RWPE2 (cell line): ENCODE results near the gene KBTBD6.

ENCODE experiments used
- ATAC-seq: fragments of 200-7000 bp; cut with Tn5 transposase; 3 replicates; pipeline ENCODE4 v1.9.1; 2021; ENCODE audit warnings: low read depth
- DNase-seq: peaks from one replicate; pipeline ENCODE4 v3.0.0-alpha.2; 2020; ENCODE audit warnings: low spot score
- H3K27ac ChIP-seq: fragments of 450-650 bp; 2 replicates; pipeline ENCODE4 v1.5.1; 2017; ENCODE audit warnings: mild to moderate bottlenecking; ENCODE audit not compliant: poor library complexity, severe bottlenecking
- H3K27me3 ChIP-seq: fragments of 250-450 bp; sonication (Bioruptor Pico); 2 replicates; pipeline ENCODE4 v1.5.1; 2021; ENCODE audit warnings: mild to moderate bottlenecking, moderate library complexity; ENCODE audit not compliant: insufficient read depth, poor library complexity, severe bottlenecking
- H3K36me3 ChIP-seq: fragments of 250-450 bp; sonication (Bioruptor Pico); 2 replicates; pipeline ENCODE4 v1.5.1; 2020; ENCODE audit warnings: low read depth, mild to moderate bottlenecking, moderate library complexity
- H3K4me1 ChIP-seq: fragments of 250-450 bp; sonication (Bioruptor Pico); 2 replicates; pipeline ENCODE4 v1.5.1; 2021; ENCODE audit warnings: mild to moderate bottlenecking, moderate library complexity; ENCODE audit not compliant: insufficient read depth, poor library complexity, severe bottlenecking
- H3K4me3 ChIP-seq: fragments of 250-450 bp; sonication (Bioruptor Pico); 2 replicates; pipeline ENCODE4 v1.5.1; 2021; ENCODE audit warnings: mild to moderate bottlenecking, moderate library complexity; ENCODE audit not compliant: severe bottlenecking
- H3K9me3 ChIP-seq: fragments of 250-450 bp; sonication (Bioruptor Pico); 2 replicates; pipeline ENCODE4 v1.5.1; 2021; ENCODE audit warnings: mild to moderate bottlenecking, moderate library complexity; ENCODE audit not compliant: severe bottlenecking
- TF ChIP-seq, protein P1 (sequence below): fragments of 450-650 bp; IDR thresholded peaks from one replicate; pipeline ENCODE4 v1.5.1; 2017; ENCODE audit warnings: mild to moderate bottlenecking, moderate library complexity; ENCODE audit not compliant: poor library complexity, severe bottlenecking

KBTBD6 gene

DNA sequence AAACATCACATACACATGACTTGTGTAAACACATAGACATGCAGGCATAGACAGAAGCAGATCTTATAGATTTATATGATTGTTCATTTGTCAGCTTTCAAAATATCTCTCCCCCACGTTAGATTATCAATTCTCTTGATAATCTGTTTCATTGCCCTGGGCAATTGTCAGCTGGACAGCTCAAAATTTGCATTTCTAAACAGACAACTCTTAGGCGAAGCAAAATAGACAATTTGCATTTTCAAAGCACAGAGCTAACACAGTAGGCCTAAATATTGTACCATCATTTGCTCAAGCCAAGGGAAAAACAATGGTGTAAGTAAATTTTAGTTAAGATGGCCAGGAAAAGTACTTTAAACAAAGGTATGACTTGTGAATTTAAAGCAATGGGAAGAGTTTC lies 24.0 kb upstream of the KBTBD6 start:
- ATAC-seq: no peak
- H3K9me3 ChIP-seq: peaks cover 3% of the 10 kb centered on the region
- H3K27me3 ChIP-seq: no peaks in the 10 kb centered on the region
- H3K4me3 ChIP-seq: no peak overlapping the region
- H3K4me1 ChIP-seq: no peaks in the 10 kb centered on the region
- H3K36me3 ChIP-seq: no peaks in the 10 kb centered on the region
- no peak overlapping the region for H3K27ac ChIP-seq
- TF ChIP-seq, protein P1, sequence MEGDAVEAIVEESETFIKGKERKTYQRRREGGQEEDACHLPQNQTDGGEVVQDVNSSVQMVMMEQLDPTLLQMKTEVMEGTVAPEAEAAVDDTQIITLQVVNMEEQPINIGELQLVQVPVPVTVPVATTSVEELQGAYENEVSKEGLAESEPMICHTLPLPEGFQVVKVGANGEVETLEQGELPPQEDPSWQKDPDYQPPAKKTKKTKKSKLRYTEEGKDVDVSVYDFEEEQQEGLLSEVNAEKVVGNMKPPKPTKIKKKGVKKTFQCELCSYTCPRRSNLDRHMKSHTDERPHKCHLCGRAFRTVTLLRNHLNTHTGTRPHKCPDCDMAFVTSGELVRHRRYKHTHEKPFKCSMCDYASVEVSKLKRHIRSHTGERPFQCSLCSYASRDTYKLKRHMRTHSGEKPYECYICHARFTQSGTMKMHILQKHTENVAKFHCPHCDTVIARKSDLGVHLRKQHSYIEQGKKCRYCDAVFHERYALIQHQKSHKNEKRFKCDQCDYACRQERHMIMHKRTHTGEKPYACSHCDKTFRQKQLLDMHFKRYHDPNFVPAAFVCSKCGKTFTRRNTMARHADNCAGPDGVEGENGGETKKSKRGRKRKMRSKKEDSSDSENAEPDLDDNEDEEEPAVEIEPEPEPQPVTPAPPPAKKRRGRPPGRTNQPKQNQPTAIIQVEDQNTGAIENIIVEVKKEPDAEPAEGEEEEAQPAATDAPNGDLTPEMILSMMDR: no peak
- no peak for DNase-seq

DNA sequence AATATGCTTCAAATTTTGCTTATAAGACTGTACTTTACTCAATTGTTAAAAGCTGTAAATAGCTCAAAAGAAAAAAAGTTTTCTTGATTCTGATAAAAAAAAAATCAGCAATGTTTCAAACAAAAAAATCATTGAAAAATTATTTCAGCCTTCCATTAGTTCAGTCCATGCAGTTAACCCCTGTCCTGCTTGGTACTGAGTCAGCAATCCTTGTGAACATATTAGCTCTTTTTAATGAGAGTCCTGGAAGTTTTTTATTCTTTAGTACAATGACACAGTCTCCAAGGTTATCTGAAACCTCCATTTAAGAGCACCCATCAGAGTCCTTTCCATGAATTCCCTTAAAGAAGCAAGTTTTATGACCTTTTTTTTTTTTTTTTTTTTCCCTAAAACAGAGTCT lies 21.4 kb upstream of the KBTBD6 start:
- Histone ChIP-seq H3K9me3 (peaks cover 4% of the 10 kb centered on the region), H3K27me3 (no peaks in the 10 kb centered on the region), H3K4me3 (no peak overlapping the region), H3K27ac (no peak overlapping the region), H3K36me3 (no peaks in the 10 kb centered on the region), H3K4me1 (no peaks in the 10 kb centered on the region)
- ATAC-seq (no peak), DNase-seq (no peak)
- TF ChIP-seq, protein P1: no peak

DNA sequence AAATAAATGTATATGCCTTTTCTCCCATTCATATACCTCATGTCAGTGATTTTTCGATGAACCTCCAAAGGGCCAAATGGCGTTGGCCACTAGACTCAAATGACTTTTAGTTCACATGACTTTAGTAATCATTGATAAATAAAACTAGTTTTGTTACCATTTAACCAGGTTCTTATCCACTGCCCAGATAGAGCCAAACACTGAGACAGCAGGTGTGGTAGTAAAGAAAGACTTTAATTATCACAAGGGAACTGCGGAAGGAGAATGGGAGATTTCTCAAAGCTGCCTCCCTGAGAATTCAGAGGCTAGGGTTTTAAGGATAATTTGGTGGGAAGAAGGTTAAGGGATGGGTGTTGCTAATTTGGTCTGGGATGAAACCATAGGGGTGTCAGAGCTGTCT lies 19.4 kb upstream of the KBTBD6 start:
- no peak overlapping the region for H3K27ac ChIP-seq
- no peaks in the 10 kb centered on the region for H3K27me3 ChIP-seq
- H3K9me3 ChIP-seq: peaks cover 11% of the 10 kb centered on the region
- no peaks in the 10 kb centered on the region for H3K4me1 ChIP-seq
- H3K36me3 ChIP-seq: no peaks in the 10 kb centered on the region; the same call in 1 of the 2 replicates
- no peak overlapping the region for H3K4me3 ChIP-seq
- no peak for DNase-seq
- TF ChIP-seq, protein P1: no peak
- no peak for ATAC-seq

DNA sequence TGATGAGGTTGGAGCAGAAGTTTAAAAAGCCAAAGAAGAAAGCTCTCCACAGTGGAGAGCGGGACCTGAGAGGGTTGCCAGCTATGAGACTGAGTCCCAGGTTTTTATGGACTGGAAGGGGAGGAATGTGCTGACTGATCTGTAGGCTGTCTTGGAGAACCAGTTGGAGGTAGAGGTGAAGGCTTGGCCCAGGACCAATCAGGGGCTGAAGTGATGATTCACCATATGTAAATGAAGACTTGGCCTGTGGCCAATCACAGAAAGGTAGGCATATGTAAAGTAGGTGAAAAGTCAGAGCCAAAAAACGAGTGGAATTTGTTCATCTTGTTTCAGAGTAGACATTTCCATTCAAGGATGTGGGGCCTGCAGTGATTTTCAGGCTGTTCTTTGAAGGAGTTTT lies 17.5 kb upstream of the KBTBD6 start:
- H3K9me3 ChIP-seq: peaks cover 11% of the 10 kb centered on the region
- no peaks in the 10 kb centered on the region for H3K27me3 ChIP-seq
- no peaks in the 10 kb centered on the region; the same call in 1 of the 2 replicates for H3K36me3 ChIP-seq
- no peak overlapping the region for H3K4me3 ChIP-seq
- ATAC-seq (no peak), DNase-seq (no peak)
- TF ChIP-seq, protein P1: no peak
- no peak overlapping the region for H3K27ac ChIP-seq
- peaks cover 8% of the 10 kb centered on the region for H3K4me1 ChIP-seq

DNA sequence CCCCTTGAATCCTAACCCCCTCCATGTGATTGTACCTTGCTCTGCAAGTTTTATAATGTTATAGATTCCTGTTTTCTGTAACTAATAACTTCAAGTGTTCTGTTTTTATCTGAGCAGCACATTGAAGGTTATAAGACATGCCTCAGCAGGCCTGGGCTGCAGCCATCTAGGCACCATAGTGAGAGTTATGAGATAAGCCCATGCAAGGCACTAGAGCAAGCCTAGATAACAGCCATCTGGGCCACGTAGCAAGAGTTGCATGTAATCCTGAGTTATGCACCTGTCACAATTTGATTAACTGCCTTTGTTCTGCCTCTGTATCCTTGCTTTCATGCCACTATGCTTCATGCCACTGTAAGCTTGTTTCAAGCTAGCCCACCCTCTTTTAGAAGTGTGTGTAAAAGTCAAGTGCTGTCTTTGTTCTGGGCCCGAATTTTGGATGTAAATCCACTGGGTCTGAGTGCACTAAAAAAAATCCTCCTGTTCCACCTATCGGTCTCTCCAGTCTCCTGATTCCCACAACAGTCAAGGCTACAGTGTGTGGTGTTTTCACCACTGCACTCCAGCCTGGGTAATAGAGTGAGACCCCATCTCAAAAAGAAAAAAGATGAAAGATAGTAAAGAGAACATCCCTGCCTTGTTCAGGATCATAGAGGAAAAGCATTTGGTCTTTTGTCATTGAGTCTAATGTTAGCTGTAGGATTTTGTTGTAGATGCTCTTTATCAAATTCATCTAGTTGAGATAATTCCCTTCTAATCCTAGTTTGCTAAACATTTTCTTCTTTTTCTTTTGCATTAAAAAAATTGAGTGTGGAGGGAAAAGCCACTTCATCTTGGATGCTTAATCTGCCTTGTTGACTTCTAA lies 16.0 kb upstream of the KBTBD6 start:
- H3K27me3 ChIP-seq: no peaks in the 10 kb centered on the region
- no peak overlapping the region for H3K4me3 ChIP-seq
- H3K27ac ChIP-seq: no peak overlapping the region
- peaks cover 11% of the 10 kb centered on the region for H3K9me3 ChIP-seq
- ATAC-seq: no peak
- peaks cover 13% of the 10 kb centered on the region for H3K4me1 ChIP-seq
- TF ChIP-seq, protein P1: no peak
- no peak for DNase-seq
- no peaks in the 10 kb centered on the region; the same call in 1 of the 2 replicates for H3K36me3 ChIP-seq
